Left forelimb (tissue), 1 donor: ENCODE data around the gene TMEM101.
"Not testable (repeated sequence)": the region's sequence is repeated elsewhere in the genome, so short reads cannot be mapped to it uniquely, and the experiment has no call there.

Source experiments
- DNase-seq: peaks from one replicate; pipeline ENCODE4 v3.0.0-alpha.2; 2018; ENCODE audit warnings: low spot score

The TMEM101 gene

DNA sequence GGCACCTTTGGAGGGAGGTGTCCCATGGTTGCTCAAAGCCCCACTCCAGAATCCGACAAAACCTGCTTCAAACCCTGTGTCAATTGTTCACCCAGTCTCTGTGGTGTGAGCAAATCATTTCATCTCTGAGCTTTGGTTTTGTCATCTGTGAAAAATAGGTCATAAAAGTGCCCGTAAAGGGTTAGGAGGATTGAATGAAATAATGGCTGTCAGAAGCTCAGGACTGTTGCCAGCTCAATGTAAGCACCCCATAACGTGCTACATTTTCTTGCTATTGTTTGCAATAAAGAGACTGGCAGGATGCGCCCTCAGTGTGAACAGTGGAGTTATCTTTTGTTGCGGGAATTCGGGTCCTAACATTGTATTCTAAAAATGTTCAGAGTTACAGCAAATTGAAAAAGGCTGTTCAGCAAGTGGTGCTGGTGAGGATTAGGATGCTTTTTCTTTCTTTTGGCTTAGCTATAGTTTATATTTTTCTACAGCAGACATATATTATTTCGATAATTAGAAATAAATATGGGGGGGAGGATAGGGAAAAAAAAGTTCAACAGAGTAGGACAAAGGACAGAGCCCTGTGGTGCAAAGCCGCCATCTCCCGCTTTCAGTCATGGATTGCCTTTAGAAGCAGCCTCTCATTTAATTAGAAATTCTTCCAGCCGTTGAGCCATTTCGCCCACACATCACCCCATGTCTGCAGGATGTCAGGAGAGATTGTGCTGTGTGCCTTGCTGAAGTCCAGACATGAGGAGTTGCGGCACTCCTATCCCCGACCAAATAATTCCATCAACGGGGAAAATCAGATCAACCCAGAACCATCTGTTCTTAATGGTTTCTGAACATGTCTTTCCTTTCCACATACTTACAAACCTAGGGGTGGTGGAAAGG, 40.1 kb downstream of the TMEM101 start:
- no peak for DNase-seq

- not testable (repeated sequence) for DNase-seq
Measured at GRCh38 chr17:43972444-43973212, 42.1 kb downstream of the TMEM101 start.

GRCh38 chr17:43971436-43971835, 43.3 kb downstream of the TMEM101 start:
- DNase-seq = not testable (repeated sequence)

GRCh38 chr17:43970366-43970765, 44.4 kb downstream of the TMEM101 start:
- no peak for DNase-seq

DNA sequence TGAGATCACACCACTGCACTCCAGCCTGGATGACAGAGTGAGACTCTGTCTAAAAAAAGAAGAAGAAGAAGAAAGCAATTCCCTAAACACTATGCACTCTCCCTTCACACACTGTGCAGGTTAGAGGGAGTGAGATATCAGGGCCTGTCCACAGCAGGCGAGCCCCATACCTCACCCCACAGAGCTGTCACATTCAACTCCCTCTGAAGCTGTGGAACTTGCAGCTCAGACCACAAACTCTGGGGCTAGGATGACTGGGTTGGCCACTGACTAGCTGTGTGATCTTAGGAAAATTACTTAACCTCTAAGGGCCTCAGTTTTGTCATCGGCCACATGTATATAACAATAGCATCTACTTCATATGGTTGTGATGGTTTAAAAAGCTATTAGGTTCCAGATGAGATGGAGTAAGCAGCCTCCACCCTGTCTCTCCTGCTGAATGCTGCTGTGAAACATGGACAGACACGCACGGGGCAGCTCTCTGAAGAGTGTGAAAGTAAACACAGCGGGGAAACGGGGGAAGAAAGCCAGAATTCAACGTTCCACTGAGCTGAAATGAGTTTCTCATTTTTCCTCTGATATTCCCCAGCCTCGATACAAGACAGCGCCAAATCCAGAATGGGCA, 47.4 kb downstream of the TMEM101 start:
- DNase-seq = no peak

DNA sequence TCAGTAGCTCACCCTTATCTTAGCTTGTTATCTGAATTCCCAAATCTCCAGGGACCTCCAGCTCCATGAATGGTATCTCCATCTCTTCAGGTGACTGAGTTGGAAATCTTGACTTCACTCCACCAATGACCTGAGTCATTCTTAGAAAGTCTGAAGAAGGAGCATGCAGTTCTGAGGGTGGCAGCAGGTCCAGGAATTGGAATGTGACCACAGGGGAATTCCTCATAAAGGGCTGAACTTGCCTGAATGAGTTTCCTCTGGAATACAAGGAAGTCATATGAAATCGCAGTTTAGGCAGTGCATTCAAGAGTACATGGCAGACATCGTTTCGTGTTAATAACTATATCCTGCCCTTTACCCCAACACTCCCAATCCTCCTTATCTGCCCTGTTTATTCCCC, 48.5 kb downstream of the TMEM101 start:
- no peak for DNase-seq

- DNase-seq = no peak
Measured at GRCh38 chr17:43962479-43962878, 52.3 kb downstream of the TMEM101 start.

- DNase-seq = no peak
Measured at GRCh38 chr17:43961954-43962353, 52.8 kb downstream of the TMEM101 start.

GRCh38 chr17:43961292-43961691, 53.5 kb downstream of the TMEM101 start:
- not testable (repeated sequence) for DNase-seq
